MM.1S (cell line): ENCODE measurements around the gene URB1.

Experiments used
- DNase-seq: peaks from one replicate; pipeline ENCODE4 v3.0.0-alpha.2; 2015
- H2AFZ ChIP-seq: fragments of 300-600 bp; sonication (generic); 2 replicates; pipeline ENCODE4 v1.6.0; 2016; ENCODE audit warnings: antibody characterized with exemption, low read length
- H3F3A ChIP-seq: fragments of 300-600 bp; sonication (generic); 2 replicates; pipeline ENCODE4 v1.6.1; 2016; ENCODE audit warnings: mild to moderate bottlenecking, antibody characterized with exemption, low read length, moderate library complexity, mixed read lengths; ENCODE audit not compliant: insufficient read depth
- H3K27ac ChIP-seq: fragments of 300-600 bp; sonication (generic); 2 replicates; pipeline ENCODE4 v1.5.1; 2016; ENCODE audit warnings: mild to moderate bottlenecking, low read length
- H3K27me3 ChIP-seq: fragments of 300-600 bp; sonication (generic); replicated peaks from 2 replicates; pipeline ENCODE4 v1.6.0; 2016; ENCODE audit warnings: low read length; ENCODE audit not compliant: insufficient read depth
- H3K36me3 ChIP-seq: fragments of 300-600 bp; sonication (generic); replicated peaks from 2 replicates; pipeline ENCODE4 v1.6.1; 2016; ENCODE audit warnings: mild to moderate bottlenecking, low read length, mixed read lengths; ENCODE audit not compliant: insufficient read depth
- H3K4me1 ChIP-seq: fragments of 300-600 bp; sonication (generic); 2 replicates; pipeline ENCODE4 v1.6.1; 2016; ENCODE audit warnings: low read length, mixed read lengths
- H3K4me2 ChIP-seq: fragments of 300-600 bp; sonication (generic); 2 replicates; pipeline ENCODE4 v1.6.0; 2016; ENCODE audit warnings: low read depth, low read length
- H3K4me3 ChIP-seq: fragments of 300-600 bp; sonication (generic); 2 replicates; pipeline ENCODE4 v1.5.1; 2016; ENCODE audit warnings: low read length, mixed read lengths
- H3K79me2 ChIP-seq: fragments of 300-600 bp; sonication (generic); 2 replicates; pipeline ENCODE4 v1.6.1; 2016; ENCODE audit warnings: mixed run types, low read length, mixed read lengths
- H3K9ac ChIP-seq: fragments of 300-600 bp; sonication (generic); 2 replicates; pipeline ENCODE4 v1.6.1; 2016; ENCODE audit warnings: low read length, mixed read lengths
- H3K9me2 ChIP-seq: fragments of 300-600 bp; sonication (generic); replicated peaks from 2 replicates; pipeline ENCODE4 v1.6.1; 2016; ENCODE audit warnings: mild to moderate bottlenecking, low read length, mixed read lengths; ENCODE audit not compliant: insufficient read depth
- H3K9me3 ChIP-seq: fragments of 300-600 bp; sonication (generic); replicated peaks from 2 replicates; pipeline ENCODE4 v1.6.1; 2016; ENCODE audit warnings: mild to moderate bottlenecking, low read length, mixed read lengths; ENCODE audit not compliant: insufficient read depth
- H4K20me1 ChIP-seq: fragments of 300-600 bp; sonication (generic); 2 replicates; pipeline ENCODE4 v1.6.1; 2016; ENCODE audit warnings: mild to moderate bottlenecking, low read length, moderate library complexity, mixed read lengths; ENCODE audit not compliant: insufficient read depth
- CTCF ChIP-seq: fragments of 300-600 bp; sonication (generic); IDR thresholded peaks from 2 replicates; pipeline ENCODE4 v1.5.1; 2016; ENCODE audit warnings: antibody characterized with exemption, low read length, mixed read lengths
- EZH2 ChIP-seq: fragments of 300-600 bp; sonication (generic); optimal IDR thresholded peaks from 2 replicates; pipeline ENCODE3; 2017; ENCODE audit warnings: low read depth, mild to moderate bottlenecking, antibody characterized with exemption, low read length, mixed read lengths
- EZH2phosphoT487 ChIP-seq: fragments of 300-600 bp; sonication (generic); IDR thresholded peaks from 2 replicates; pipeline ENCODE4 v1.6.1; 2018; ENCODE audit warnings: antibody characterized with exemption, low read length

The URB1 gene

GRCh38 chr21:32304998-32305397 is 87.8 kb downstream of the URB1 start:
- no peak for DNase-seq
- Histone ChIP-seq H3K79me2 (no peaks in the 10 kb centered on the region), H3K9me3 (no peaks in the 10 kb centered on the region), H4K20me1 (no peaks in the 10 kb centered on the region), H3K4me2 (no peak overlapping the region), H2AFZ (no peak overlapping the region), H3K27me3 (no peaks in the 10 kb centered on the region), H3K9me2 (no peaks in the 10 kb centered on the region), H3K4me1 (no peaks in the 10 kb centered on the region), H3F3A (no peaks in the 10 kb centered on the region), H3K27ac (no peak overlapping the region), H3K36me3 (no peaks in the 10 kb centered on the region), H3K4me3 (no peak overlapping the region), H3K9ac (no peak overlapping the region)
- TF ChIP-seq EZH2phosphoT487, result no peak
- no peak for TF ChIP-seq CTCF
- TF ChIP-seq EZH2, result no peak

- Histone ChIP-seq H3K4me1 (no peaks in the 10 kb centered on the region), H3K9ac (no peak overlapping the region), H3K4me3 (no peak overlapping the region), H3K27me3 (no peaks in the 10 kb centered on the region), H3K36me3 (no peaks in the 10 kb centered on the region), H3K4me2 (no peak overlapping the region), H3K27ac (no peak overlapping the region), H2AFZ (no peak overlapping the region), H3K9me3 (no peaks in the 10 kb centered on the region), H4K20me1 (no peaks in the 10 kb centered on the region), H3K79me2 (no peaks in the 10 kb centered on the region), H3K9me2 (no peaks in the 10 kb centered on the region), H3F3A (no peaks in the 10 kb centered on the region)
- no peak for DNase-seq
- TF ChIP-seq EZH2, result no peak
Observed at GRCh38 chr21:32303385-32303784, 89.4 kb downstream of the URB1 start.

- TF ChIP-seq EZH2 (no peak), CTCF (no peak), EZH2phosphoT487 (no peak)
- no peaks in the 10 kb centered on the region for H3K36me3 ChIP-seq
Observed at GRCh38 chr21:32302560-32302959, 90.3 kb downstream of the URB1 start.

GRCh38 chr21:32301596-32301995 is 91.2 kb downstream of the URB1 start:
- H3K36me3 ChIP-seq, result no peaks in the 10 kb centered on the region

More at GRCh38 chr21:32302560-32302959, 90.3 kb downstream of the URB1 start:
- H3K79me2 ChIP-seq, result no peaks in the 10 kb centered on the region
- no peaks in the 10 kb centered on the region for H3K9me3 ChIP-seq
- H3K27ac ChIP-seq, result no peak overlapping the region
- no peaks in the 10 kb centered on the region for H3K4me1 ChIP-seq
- no peak overlapping the region for H3K4me2 ChIP-seq
- no peak overlapping the region for H3K9ac ChIP-seq
- no peak for DNase-seq
- H3K27me3 ChIP-seq, result no peaks in the 10 kb centered on the region
- H2AFZ ChIP-seq, result no peak overlapping the region
- H3F3A ChIP-seq, result no peaks in the 10 kb centered on the region
- no peaks in the 10 kb centered on the region for H3K9me2 ChIP-seq
- H4K20me1 ChIP-seq, result no peaks in the 10 kb centered on the region
- no peak overlapping the region for H3K4me3 ChIP-seq

More at GRCh38 chr21:32301596-32301995, 91.2 kb downstream of the URB1 start:
- H3K27ac ChIP-seq, result no peak overlapping the region
- H3K9ac ChIP-seq, result no peak overlapping the region
- H3K9me3 ChIP-seq, result no peaks in the 10 kb centered on the region
- no peak overlapping the region for H2AFZ ChIP-seq
- TF ChIP-seq CTCF (no peak), EZH2 (no peak), EZH2phosphoT487 (no peak)
- no peaks in the 10 kb centered on the region for H3K9me2 ChIP-seq
- H3K4me1 ChIP-seq, result no peaks in the 10 kb centered on the region
- no peaks in the 10 kb centered on the region for H4K20me1 ChIP-seq
- no peaks in the 10 kb centered on the region for H3K27me3 ChIP-seq
- DNase-seq, result no peak
- no peak overlapping the region for H3K4me2 ChIP-seq
- H3K79me2 ChIP-seq, result no peaks in the 10 kb centered on the region
- H3F3A ChIP-seq, result no peaks in the 10 kb centered on the region
- no peak overlapping the region for H3K4me3 ChIP-seq
